Lung microvascular endothelial cell (primary cell): ENCODE results near the gene LCE1B. TPM values are rescaled to one million over a fixed set of nuclear protein-coding genes. Genes with fewer than 3 reads are reported as not detected.

ENCODE experiments used
- DNase-seq, 2 donors: peaks; one replicate each; pipeline versions ENCODE4 v3.0.0 to v3.0.0-alpha.2; 2010; ENCODE audit warnings: low read depth in 2 of 2
- total RNA-seq: library from RNA; depleted of rRNA; stranded (reverse); fragments of >200 nt; gene quantifications from 2 replicates; pipeline ENCODE4 v1.2.1, GENCODE V29; 2014

The LCE1B gene
- total RNA-seq: not detected in 2 replicates

- DNase-seq: no peak
These were observed at the start of gene LCE1B for GRCh38 chr1:152811671-152812070. LCE1B (plus strand) TSS chr1:152811971; CDS start chr1:152812447, 476 bp downstream.

GRCh38 chr1:152768847-152769533, 42.8 kb upstream of the LCE1B start:
- no peak for DNase-seq

- no peak for DNase-seq
These were observed 41.4 kb upstream of the LCE1B start for GRCh38 chr1:152770411-152770810.

GRCh38 chr1:152774875-152775274, 36.9 kb upstream of the LCE1B start, which contains the start of gene LCE1F:
LCE1F (plus strand) TSS chr1:152775140; CDS start chr1:152776372, 1,232 bp downstream.
- DNase-seq: no peak

GRCh38 chr1:152776361-152776760, 35.4 kb upstream of the LCE1B start:
- DNase-seq: no peak

GRCh38 chr1:152777510-152778137, 34.1 kb upstream of the LCE1B start:
- DNase-seq: peak in 1 of 2 donors; percentile 32

- peak in 1 of 2 donors; percentile 42 for DNase-seq
These were observed 28.7 kb upstream of the LCE1B start for GRCh38 chr1:152783095-152783494.

GRCh38 chr1:152786077-152786476, 25.7 kb upstream of the LCE1B start, which contains the start of gene LCE1E:
LCE1E (plus strand) TSS chr1:152786257; CDS start chr1:152787300, 1,043 bp downstream.
- DNase-seq: no peak

GRCh38 chr1:152795686-152796085, 16.1 kb upstream of the LCE1B start:
- peak in 1 of 2 donors; percentile 26 for DNase-seq

- DNase-seq: no peak
These were observed 15.3 kb upstream of the LCE1B start, which contains the start of gene LCE1D for GRCh38 chr1:152796421-152796820. LCE1D (plus strand) TSS chr1:152796721; CDS start chr1:152797795, 1,074 bp downstream.

- no peak for DNase-seq
These were observed 10.4 kb upstream of the LCE1B start for GRCh38 chr1:152801333-152801732.

GRCh38 chr1:152806576-152806975, 5.2 kb upstream of the LCE1B start, which contains the start of gene LCE1C:
LCE1C (minus strand) TSS chr1:152806651; CDS start chr1:152805478, 1,173 bp downstream.
- no peak for DNase-seq

- no peak for DNase-seq
These were observed 721 bp upstream of the LCE1B start for GRCh38 chr1:152811050-152811449.

- no peak for DNase-seq
These were observed 5.5 kb downstream of the LCE1B start for GRCh38 chr1:152817309-152817708.

GRCh38 chr1:152823294-152823693, 11.5 kb downstream of the LCE1B start:
- no peak for DNase-seq

- no peak for DNase-seq
These were observed 13.2 kb downstream of the LCE1B start for GRCh38 chr1:152824964-152825363.

GRCh38 chr1:152827173-152827572, 15.4 kb downstream of the LCE1B start, which contains the start of gene LCE1A:
LCE1A (plus strand) TSS chr1:152827473; CDS start chr1:152827473, 0 bp downstream.
- no peak for DNase-seq

- DNase-seq: no peak
These were observed 25.1 kb downstream of the LCE1B start for GRCh38 chr1:152836870-152837269.

- DNase-seq: no peak
These were observed 30.8 kb downstream of the LCE1B start, which contains the start of gene LCE6A for GRCh38 chr1:152842556-152842955. LCE6A (plus strand) TSS chr1:152842856; CDS start chr1:152843521, 665 bp downstream.

- no peak for DNase-seq
These were observed 43.9 kb downstream of the LCE1B start for GRCh38 chr1:152855661-152856060.

- DNase-seq: no peak
These were observed 46.3 kb downstream of the LCE1B start for GRCh38 chr1:152858062-152858461.

- no peak for DNase-seq
These were observed 47.9 kb downstream of the LCE1B start, which contains the start of gene LCE7A for GRCh38 chr1:152859696-152860095. LCE7A (plus strand) TSS chr1:152859996; CDS start chr1:152860698, 702 bp downstream.
